ENCODE measurements around the gene PRDM16.

DNA sequence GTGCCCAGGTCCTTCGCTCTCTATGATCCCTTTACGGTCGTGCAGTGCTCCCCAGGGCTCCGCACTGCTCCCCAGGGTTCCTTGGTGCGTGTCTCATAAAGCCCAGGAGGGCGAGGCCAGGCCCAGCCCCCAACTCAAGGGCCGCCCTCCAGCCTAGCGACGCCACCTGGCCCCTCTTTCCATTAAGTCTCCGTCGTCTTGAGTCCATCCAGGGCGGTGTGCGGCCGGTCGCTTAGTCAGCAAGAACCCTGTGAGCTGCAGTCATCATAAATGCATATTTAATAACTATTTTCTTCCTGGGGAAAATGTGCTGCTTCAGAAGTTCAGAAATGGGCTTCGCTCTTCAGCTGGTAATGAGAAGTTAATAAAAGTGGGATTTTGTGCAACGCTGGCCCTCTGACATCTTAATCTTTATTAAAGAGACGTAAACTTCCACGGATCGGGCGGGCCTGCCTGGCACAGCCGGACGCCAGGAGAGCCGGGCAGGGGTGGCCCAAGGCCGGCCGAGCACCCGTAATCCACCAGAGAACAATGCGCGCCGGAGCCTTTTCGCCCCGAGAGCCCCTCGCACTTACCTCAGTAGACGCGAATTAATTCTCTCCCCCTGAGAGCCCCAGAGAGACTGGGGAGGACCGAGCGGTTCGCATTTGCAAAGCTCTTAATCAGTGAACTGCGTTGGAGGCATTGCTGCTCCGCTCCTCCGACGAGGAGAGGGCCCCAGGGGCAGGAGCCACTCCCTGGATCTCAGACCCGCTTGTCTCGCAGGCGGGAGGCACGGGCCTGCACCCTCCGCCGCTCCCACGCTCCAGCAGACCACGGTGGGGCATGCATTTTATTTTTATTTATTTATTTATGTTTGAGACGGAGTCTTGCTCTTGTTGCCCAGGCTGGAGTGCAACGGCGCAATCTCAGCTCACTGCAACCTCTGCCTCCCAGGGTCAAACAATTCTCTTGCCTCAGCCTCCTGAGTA is 197.1 kb downstream of the PRDM16 start:
- TF ChIP-seq CTCF (conservative IDR thresholded peaks at IDR 0.05 in 1 of 2, IDR thresholded peaks at IDR 0.05 in 1 of 2; ENCODE audit: extremely low read depth in 1 of 2, insufficient read depth in 1 of 2, low read depth in 1 of 2, low read length in 2 of 2) (no peak), EZH2 (IDR thresholded peaks at IDR 0.05; ENCODE audit: borderline replicate concordance, low read length) (no peak)
